Omental fat pad (tissue), 4 donors: Measurements from ENCODE around the gene RNF208. TPM values are rescaled to one million over a fixed set of nuclear protein-coding genes. Genes with fewer than 3 reads are reported as not detected.

Experiments used
- ATAC-seq: fragments of 150-250 bp; one replicate; pipeline ENCODE4 v1.9.1; 2016; ENCODE audit warnings: mild to moderate bottlenecking, moderate library complexity; ENCODE audit not compliant: low FRiP score
- DNase-seq: peaks from one replicate; pipeline ENCODE4 v3.0.0-alpha.2; 2019; ENCODE audit warnings: low spot score
- CTCF ChIP-seq, 3 donors: fragments of 450-650 bp; IDR thresholded peaks; one replicate each; pipeline ENCODE4 v1.5.1; 2016 to 2017; ENCODE audit warnings: antibody characterized with exemption in 3 of 3, mild to moderate bottlenecking in 3 of 3, moderate library complexity in 2 of 3
- total RNA-seq, 4 donors: library from RNA; depleted of rRNA; stranded (reverse); fragments of >200 nt; gene quantifications; one replicate each; pipeline ENCODE4 v1.1.0, GENCODE V29; 2016

Gene RNF208
- total RNA-seq, 4 donors from 2014 or later = 0.65 to 1.0 (median 0.72) TPM; not detected in 1

DNA sequence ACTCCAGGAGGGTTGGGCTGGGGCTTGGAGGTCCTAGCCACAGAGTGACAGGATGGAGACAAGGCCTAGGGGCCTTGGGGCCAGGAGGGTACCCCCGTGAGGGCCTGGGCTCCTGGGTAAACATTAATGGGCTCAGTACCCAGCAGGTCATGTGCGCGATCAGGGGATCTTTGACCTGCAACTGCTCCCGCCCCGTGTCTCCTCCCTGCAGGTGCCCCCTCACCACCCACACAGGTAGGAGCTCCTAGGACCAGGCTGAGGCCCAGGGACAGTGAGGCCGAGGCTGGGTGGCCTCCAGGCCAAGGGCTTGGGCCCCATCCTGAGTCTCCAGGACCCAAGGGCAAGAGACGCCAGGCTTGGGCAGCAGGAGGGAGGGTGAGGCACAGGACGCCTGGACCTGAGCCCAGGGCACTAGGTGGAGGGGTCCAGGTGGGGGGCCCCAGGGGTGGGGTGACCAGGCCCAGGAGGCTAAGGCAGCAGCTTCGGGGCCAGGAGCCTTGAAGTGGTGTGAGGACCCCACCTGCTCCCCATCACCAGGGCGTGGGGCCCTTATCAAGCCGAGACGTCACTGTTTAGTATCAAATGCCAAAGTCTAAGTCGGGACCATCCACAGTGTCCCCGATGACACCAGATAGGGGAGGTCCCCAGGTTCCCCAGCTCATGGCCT is 8.8 kb upstream of the RNF208 start, which contains the start of gene SLC34A3:
Gene SLC34A3 (plus strand): TSS at position 197 of the 667 bp plus-strand sequence. CDS start 802 bp downstream, outside the sequence.
- no peak for DNase-seq
- TF ChIP-seq CTCF (IDR thresholded peaks at IDR 0.05) = no peak
- ATAC-seq = no peak

GRCh38 chr9:137229903-137230704 is 8.1 kb upstream of the RNF208 start:
- ATAC-seq = no peak
- TF ChIP-seq CTCF (IDR thresholded peaks at IDR 0.05) = no peak

DNA sequence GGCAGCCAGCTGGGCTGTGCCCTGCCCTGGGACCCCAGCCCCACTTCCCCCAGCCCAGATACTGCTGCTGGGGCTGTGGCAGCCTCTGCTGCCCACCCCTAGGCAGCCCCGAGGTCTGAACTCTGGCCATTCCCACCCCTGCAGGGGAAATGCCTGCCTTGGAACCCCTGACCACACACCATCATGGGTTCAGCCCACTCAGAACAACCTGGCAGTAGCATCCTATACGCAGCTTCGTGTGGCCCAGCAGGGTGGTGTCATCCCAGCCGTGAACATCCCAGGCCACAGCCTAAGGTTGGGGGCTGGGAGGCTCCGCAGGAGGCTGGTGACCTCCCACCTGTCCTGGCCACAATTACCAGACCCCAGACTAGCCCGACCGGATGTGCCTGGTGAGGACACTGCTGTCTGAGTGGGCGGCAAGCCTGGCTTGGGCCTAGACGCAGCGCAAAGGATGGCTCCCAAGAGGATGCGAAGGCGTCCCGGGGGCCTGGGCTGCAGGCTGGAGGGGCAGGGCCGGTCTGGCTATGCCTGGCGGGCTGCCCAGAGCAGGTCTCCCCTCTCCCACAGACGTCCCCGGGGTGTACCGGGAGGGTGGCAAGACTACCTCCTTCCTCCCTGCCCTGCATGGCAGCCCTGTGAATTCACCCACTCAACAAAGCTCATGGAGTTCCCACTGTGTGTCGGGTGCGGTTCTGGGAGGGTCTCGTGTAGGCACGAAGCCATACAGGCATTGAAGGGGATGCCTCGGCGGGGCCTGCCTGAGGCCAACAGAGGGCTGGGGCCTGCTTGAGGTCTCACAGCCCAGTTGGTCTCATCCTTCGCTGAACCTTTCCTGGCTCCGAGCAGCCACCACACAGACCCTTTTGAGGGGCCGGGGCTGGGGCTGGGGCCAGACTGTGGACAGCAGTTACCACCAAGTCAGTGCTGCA is 7.2 kb upstream of the RNF208 start:
- ATAC-seq (no peak), DNase-seq (no peak)
- TF ChIP-seq CTCF (IDR thresholded peaks at IDR 0.05) = no peak

More at GRCh38 chr9:137229903-137230704, 8.1 kb upstream of the RNF208 start:
- DNase-seq = no peak

DNA sequence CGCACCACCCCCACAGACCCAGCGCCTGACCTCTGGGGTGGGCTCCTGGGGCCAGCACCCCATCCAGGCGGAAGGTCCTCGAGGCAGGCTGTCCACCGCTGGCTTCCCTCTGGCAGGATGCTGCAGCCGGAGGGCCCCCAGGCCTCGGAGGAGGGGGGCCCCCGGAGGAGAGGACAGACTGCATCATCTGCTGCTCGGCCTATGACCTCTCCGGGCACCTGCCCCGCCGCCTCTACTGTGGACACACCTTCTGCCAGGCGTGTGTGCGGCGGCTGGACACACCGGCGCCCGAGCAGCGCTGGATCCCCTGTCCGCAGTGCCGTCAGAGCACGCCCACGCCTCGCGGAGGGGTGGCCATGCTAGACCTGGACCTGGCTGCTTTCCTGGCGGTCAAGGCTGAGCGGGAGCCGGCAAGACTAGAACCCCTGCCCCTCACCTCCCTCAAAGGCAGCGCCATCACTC is 6.5 kb upstream of the RNF208 start:
- ATAC-seq (no peak), DNase-seq (no peak)
- no peak for TF ChIP-seq CTCF (IDR thresholded peaks at IDR 0.05)

DNA sequence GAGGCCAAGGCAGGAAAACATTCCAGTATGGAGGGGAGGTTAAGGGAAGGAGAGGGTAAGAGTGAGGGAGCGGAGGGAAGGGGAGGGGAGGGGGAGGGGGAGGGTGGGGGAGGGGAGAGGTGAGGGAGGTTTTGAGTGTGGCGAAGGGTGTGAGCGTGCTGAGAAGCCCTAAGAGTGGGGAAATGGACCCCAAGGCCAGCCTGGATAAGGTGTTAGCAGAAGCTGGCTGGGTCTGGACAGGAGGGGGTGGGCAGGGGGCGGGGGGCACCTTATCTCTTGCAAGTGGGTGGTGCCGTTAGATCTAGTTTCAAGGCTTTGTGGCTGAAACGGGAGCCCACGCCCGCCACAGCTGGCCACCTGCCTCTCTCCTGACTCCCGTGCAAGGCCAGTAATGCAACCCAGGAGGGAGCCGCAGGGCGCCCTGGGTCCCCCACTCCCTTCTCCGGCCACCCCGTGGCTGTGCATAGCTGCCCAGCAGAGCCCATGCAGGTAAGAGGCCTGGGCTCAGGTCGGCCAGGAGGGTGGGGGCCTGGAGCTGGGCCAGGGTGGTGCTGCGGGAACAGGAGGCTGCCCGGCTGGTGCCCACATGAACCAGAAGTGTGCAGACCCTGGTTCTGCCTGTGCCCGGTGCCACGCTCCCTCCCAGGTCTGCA is 5.9 kb upstream of the RNF208 start:
- ATAC-seq (no peak), DNase-seq (no peak)
- TF ChIP-seq CTCF (IDR thresholded peaks at IDR 0.05) = no peak
